Pons (tissue), 1 donor: ENCODE data around the gene PTMA.
"Not testable (repeated sequence)": the region's sequence is repeated elsewhere in the genome, so short reads cannot be mapped to it uniquely, and the experiment has no call there.

Experiments
- DNase-seq: peaks from one replicate; pipeline ENCODE4 v3.0.0-alpha.2; 2016; ENCODE audit warnings: low spot score

PTMA gene

DNA sequence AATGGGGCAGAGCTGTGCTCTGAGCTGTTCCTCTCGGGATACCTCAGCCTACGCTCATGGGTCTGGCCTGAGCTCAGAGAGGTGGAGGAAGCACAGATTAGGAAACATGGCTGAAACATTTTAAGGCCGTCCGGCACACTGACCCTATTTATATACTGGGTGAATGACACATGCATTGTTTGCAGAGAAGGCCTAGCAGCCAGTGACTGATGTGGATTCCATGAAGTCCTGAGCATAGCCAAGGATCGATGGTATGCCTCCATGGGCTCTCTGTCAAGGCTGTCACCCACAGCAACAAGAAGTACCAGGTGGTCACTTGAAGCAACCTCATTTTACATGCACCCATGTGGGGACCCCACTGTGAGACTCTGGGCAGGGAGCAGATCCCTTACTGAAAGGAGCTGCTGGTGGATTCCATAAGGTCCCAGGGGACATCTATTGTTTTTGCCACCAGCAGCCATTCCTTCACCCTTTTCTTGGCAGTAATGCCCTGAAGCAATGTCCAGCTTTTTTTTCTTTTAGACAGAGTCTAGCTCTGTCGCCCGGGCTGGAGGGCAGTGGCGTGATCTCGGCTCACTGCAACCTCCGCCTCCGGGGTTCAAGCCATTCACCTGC is 8.4 kb downstream of the PTMA start:
- no peak for DNase-seq

DNA sequence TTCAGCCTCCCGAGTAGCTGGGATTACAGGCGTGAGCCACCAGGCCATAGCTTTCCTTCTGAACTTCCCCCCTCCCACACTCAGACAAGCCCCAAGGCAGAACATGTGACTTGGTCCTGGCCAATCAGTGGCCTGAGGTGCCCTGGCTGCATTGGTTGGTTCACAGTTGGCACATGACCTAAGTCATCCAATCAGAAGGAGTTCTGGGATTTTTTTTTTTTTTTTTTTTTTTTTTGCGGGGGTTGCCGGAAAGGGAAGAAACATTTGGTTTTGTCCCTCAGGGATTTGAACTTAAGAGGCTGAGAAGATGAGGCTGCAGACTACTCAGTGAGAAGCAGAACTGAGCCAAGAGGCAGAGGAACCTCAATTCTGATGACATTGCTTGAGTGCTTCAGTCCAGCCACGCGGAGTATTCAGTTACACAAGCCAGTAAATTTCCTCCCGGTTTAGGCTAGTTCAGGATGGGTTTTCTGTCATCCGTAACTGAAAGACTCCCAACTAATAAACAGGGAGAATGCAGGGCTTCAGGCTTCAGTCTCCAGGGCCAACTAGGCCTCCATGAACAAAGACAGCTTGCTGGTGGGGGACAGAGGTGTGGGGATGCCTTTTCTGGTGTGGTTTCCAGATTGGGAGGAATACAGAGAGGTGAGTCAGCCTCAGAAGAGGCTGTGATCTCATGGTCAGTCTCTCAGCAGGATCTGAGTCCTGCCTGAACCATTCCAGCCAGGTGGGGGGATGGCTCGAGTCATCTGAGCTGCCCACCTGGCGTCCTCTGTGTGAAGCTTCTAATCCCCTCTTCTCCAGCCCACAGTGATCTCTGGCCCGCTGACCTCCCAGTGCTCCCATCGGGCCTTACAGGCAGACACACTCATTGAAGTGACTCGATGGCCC is 9.2 kb downstream of the PTMA start:
- DNase-seq: no peak

DNA sequence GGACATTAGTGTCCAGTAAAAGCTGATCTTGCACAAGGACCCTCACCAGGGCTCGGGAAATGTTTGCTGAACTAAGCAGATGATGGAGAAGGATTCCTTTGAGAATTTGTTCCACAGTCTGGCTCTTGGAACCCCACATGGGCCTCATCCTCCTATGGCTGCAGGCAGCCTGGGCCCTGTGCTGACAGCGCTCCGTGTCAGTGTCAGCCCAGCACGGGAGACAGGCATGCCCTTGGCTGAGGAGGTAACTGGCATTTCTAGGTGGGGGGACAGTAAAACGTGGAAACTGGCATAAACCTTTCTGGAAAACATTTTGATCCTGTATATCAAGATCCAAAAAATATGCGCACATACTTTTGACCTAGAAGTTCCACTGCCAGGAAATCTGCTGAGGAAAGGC is 10.5 kb downstream of the PTMA start:
- DNase-seq: no peak

DNA sequence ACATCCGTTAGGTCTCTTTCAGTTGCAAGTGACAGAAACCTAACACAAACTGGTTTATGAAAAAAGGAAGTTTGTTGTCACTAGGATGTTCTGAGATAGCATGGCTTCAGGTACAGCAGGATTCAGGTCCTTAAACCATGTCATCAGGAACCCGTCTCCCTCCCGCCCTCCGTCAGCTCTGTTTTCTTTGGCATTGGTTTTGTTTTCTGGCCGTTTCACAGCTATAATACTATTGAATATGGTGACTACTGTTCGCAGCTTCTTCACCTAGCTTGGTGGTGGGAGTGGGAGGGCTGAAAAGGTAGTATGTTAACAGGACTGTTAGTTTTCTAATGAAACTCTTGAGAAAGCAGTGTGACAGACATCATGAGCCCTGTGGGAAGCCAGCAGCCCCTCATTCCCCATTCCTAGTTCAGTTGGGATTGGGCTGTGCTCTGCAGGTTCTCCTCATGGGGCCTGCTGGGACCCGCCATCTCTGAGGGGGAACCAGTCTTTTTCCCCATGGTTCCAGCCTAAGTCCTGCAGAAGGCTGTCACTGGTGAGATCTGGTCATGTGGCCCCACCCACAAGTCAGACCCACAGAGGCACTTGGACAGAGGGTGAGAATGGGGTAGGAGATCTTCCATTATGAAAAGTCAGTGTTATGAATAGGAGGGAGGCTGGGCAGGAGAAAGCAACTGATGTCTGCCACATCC is 12.1 kb downstream of the PTMA start:
- no peak for DNase-seq

DNA sequence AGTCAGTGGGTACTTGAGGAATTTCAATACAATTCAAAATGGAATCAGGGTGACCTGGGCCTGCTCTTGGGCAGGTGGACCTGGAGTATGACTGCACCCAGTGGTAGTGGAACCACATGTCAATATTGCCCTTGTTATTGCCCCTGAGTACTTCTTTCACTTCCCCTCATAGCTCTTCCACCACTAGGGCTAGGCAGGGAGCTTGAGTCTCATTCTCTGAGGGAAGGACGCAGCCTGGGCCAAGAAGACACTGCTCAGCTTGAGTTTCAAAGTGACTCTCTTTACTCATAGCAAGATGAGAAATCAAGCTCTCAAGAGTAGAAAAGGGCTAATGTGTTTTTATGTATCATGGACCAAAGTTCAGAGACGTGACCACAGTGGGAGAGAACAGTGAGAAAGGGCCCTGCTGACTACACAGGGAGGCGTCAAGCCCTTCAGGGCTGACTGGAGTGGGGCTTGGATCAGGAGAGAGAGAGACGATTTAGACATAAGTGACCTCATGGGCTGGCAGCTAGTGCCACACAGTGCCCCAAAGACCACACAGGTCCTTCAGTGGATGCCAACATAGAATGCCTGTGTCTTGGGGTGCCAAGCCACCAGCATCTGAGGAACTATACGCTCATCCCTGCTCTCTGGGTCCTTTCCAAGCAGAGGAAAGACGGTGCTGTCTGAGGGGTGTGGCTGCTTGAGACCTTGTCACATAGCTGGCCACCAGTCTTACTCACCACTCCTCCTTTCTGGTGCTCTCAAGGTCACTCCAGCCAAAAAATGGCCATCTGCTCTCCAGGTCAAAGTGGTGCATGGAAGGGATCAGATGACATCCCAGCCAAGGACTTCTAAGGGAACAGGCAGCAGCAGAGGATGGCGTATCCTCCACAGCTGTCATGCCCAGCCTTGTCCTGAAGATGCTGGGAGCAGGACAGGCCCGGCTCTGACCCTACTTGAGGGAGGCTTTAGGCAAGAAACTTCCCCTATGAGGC is 13.0 kb downstream of the PTMA start:
- DNase-seq: no peak

DNA sequence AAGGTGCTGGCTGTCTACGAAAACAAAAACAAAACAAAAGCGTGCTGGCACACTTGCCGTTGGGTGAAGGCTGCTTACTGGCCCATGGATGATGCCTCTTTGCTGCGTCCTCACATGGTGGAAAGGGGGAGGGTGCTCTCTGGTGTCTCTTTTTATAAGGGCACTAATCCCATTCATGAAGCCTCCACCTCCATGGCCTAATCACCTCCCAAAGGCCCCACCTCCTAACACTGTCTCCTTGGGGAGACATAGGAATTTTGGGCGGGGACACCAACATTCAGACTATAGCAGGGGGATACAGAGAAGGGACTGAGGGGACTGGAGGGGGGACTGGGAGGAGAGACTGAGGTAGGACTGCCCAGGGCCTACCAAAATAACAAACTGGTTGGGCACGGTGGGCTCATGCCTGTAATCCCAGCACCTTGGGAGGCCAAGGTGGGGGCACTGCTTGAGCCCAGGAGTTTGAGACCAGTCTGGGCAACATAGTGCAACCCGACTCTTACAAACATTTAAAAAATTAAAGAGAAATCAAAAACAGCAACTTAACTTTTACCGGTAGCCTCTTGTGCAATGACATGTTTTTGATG is 14.5 kb downstream of the PTMA start:
- no peak for DNase-seq

DNA sequence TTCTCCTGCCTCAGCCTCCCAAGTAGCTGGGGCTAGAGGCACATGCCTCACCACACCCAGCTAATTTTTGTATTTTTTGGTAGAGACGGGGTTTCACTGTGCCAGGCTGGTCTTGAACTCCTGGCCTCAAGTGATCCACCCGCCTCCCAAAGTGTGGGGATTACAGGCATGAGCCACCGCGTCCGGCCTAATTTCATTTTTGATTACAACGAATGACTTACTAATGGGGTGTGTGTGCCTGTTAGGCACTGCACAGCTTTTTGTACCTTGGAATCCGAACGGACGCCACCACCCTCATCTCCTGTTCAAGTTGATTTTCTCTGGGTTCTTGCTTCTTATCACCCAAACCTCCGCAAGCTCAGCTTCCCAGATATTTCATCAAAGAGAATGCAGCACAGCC is 17.2 kb downstream of the PTMA start:
- no peak for DNase-seq

DNA sequence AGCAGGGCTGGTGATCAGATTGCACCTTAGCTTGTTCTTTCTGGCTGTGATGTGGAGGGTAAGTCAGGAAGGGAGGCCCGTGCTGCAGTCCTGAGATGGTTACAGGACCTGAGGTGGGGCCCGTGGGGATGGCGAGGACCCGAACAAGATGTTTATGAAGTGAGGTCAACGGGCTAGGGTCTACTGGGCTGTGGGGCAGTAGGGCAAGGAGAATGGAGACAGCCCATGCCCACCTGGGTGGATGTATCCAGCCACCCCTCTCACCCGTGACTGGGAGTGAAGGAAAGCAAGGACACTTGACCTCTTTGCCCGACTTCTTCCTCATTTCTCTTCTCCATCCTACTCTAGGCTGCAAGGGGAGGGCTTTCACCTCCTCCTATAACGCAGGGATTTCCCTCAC is 18.0 kb downstream of the PTMA start:
- no peak for DNase-seq

DNA sequence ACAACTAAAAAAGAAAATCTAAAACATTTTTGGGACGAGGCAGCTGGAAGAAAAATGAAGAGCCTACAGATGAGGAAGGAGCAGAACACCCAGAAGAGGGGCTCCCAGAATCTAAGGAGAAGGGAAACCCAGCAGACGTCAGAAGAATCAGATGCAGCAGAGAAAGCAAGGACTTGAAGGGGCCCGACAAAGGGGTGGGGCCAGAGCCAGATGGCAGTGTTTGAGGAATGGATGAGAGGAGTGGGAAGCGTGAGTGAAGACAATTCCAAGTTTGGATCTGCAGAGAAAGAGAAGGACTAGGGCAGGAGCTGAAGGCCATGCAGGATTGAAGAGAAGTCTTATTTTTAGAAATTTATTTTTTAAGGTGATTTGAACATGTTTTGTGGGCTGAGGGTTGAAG is 19.3 kb downstream of the PTMA start:
- DNase-seq: no peak

DNA sequence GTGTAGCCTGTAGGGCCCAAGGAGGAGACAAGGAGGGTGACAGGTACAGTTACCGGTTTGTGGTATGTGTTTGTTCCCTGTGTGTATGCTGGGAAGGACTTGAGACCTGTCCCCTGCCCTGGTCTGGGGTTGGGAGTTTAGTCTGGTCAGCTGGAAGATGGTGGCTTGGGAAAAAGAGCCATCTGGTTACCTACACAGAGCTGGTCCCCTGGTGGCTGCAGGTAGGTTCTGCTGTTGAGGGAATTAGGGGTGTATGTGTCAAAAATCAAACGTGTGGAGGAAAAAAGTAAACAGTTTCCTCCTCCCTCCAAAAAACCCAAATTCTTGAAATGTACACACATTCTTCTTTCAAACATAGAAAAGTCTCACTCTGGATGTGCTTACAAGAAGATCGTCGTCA is 24.3 kb downstream of the PTMA start:
- no peak for DNase-seq

DNA sequence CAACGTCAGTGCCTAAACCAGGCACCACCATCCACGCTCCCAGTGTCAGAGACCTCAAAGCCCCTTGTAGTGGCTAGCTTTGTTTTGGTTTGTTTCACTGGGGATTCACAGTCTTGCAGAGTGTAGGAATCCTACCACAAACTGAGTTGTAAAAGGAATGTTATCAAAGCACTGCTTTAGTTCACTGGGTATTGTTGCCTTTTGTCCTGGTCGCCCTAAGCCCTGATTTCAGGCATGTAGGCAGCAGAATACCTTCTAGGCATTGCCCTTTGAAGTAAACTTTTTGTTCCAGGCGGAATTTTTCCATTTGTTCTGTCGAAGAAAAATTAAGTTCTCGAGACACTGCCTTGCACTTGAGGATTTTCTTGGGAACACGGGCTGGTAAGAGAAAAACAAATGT is 29.4 kb downstream of the PTMA start:
- DNase-seq: no peak

DNA sequence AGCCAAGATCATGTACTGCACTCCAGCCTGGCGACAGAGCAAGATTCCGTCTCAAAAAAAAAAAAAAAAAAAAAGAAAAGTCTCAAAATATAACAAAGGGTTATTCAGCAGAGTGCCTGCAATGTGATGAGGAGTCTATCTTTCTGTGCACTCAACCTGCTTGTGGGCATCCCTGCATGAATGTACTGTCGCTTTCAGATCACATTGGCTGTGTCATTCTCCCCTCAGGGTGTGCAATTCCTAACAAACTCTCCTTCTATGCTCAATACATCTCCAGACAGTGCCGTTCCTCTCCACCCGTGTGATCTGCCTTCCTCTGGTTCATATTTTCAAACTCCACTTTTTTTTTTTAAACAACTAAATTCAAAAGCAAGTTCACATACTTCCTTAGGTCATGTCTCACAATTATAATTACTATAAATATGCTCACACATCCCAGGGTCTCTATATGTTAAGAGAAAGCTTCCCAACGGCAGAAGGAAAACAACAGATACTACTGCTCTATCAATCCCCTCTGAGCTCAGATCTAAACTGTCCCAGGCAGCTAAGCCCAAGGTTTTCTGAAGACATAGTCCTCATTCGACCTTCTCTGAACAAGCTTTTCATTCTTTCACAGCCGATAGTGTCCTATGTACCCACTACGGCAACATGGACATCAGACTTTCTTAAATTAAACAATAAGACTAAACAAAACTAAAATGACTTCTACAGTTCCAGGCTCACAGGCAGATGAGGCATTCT is 35.2 kb downstream of the PTMA start:
- no peak for DNase-seq

DNA sequence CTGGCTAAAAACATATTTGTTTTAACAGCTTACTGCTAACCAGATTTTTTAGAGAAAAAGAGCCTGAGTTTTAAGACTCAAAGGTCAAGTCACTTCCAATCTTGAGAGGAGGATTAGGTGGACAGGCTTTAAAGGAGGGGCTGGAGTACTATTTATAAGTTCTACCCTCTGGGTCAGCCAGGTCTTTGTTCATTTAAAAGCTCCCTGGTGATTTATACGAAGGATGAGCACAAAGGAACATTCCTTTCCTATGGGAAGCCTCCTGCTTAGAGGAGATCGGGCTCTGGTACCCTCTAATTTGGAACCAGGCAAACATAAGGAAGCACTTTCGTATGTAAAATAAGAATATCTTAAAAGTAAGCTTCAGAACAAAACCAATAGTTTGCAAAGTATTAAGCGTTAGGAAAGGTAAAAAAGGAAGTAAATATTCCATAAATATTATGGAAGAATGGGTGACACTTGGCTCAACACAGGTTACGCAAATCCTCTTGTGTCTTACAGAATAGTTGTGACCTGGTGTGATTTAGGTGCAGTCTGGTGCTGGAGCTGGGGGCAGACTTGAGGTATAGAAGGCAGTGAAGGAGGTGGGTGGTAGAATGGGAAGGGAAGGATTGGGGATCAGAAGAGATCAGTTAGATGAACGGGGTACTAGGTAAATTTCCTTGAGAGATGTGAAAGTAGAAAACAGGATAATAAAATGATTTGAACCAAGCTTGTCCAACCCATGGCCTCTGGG is 37.1 kb downstream of the PTMA start:
- no peak for DNase-seq

DNA sequence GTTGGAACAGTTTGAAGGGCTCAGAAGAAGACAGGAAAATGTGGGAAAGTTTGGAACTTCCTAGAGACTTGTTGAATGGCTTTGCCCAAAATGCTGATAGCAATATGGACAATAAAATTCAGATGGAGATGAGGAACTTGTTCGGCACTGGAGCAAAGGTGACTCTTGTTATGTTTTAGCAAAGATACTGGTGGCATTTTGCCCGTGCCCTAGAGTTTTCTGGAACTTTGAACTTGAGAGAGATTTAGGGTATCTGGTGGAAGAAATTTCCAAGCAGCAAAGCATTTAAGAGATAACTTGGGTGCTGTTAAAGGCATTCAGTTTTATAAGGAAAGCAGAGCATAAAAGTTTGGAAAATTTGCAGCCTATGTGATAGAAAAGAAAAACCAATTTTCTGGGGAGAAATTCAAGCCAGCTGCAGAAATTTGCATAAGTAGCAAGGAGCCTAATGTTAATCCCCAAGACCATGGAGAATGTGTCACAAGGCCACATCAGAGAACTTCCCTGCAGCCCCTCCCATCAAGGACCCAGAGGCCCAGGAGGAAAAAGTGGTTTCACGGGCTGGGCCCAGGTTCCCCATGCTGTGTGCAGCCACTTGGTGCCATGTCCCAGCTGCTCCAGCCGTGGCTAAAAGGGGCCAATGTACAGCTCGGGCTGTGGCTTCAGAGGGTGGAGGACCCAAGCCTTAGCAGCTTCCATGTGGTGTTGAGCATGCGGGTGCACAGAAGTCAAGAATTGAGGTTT is 40.0 kb downstream of the PTMA start:
- not testable (repeated sequence) for DNase-seq

DNA sequence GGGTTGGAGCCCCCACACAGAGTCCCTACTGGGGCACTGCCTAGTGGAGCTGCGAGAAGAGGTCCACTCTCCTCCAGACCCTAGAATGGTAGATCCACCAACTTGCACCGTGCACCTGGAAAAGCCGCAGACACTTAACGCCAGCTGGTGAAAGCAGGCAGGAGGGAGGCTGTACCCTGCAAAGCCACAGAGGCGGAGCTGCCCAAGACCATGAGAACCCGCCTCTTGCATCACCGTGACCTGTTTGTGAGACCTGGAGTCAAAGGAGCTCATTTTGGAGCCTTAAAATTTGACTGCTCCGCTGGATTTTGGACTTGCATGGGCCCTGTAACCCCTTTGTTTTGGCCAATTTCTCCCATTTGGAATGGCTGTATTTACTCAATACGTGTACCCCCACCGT is 40.7 kb downstream of the PTMA start:
- not testable (repeated sequence) for DNase-seq

DNA sequence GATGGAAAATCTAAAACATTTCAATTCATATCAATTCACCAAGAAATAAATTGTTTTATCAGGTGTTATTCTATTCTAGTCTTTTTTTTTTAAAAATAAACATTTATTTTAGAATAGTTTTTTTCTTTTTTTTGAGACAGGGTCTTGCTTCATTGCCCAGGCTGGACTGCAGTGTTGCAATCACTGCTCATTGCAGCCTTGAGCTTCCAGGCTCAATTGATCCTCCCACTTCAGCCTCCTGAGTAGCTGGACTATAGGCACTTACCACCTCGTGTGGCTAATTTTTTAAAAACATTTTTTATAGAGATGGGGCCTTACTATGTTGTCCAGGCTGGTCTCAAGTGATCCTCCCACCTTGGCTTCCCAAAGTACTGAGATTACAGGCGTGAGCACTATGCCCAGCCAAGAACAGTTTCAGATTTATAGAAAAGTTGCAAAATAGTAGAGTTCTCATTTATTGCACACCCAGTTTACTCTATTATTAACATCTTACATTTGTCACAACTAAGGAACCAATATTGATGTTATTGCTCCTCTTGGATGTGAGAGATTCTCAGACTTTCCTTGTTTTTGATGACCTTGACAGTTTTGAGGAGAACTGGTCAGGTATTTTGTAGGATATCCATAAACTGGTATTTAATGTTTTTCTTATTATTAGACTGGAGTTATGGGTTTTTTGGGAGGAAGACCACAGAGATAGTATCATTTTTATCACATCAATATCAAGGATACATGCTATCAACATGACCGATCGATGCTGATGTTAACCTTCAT is 42.9 kb downstream of the PTMA start:
- no peak for DNase-seq

DNA sequence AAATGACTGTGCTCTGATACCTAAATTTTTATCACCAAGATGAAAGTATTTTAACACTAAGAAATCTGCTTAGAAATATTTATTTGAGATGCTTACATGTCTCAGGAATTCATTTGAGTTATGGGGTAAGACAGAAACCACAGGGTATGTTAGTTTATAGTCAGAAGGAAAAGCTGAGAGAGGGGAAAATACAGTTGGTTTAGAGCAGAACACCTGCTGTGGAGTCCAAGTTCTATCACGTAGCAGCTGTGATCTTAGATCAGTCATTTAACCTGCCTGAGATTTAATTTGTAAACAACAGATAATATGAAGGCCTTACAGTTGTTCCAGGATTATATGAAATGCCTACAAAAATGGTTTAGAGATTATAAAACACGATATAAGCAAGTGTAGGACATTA is 43.7 kb downstream of the PTMA start:
- DNase-seq: no peak

DNA sequence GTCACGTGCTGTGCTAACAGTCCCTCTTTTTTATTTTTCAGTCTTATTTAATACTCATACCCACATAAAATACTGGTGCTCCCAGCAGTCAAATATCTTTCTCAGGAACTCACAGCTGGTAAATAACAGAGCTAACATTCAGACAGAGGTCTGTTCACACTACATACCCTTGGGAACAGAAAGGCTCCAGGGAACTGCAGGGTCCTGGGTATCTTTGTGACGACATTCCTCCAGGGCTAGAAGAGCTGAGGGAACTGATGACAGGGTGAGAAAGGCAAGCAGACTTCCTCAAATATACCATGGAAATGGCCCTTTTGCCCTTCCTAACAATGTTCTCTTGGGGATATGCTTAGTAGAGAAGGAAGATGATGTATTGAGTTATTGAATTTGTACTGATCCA is 53.4 kb downstream of the PTMA start:
- DNase-seq: no peak
